H1 (cell line): ENCODE data around the gene LRRC72. TPM values are rescaled to one million over a fixed set of nuclear protein-coding genes. Genes with fewer than 3 reads are reported as not detected.

Source experiments
- CTCF ChIA-PET: fragments of 300-600 bp; sonication (Branson Sonifier 250); formaldehyde crosslinking; loops from one replicate; lab custom pipeline; 2021; ENCODE audit not compliant: partially characterized antibody; lab: Charles Lee
- POLR2A ChIA-PET: fragments of 300-600 bp; sonication (Branson Sonifier 250); formaldehyde crosslinking; loops from one replicate; lab custom pipeline; 2021; ENCODE audit warnings: inconsistent platforms; ENCODE audit not compliant: partially characterized antibody; lab: Charles Lee
- DNase-seq, 2 experiments: peaks; one replicate each; pipeline versions ENCODE4 v3.0.0 to v3.0.0-alpha.2; 2010 to 2022; ENCODE audit warnings: low spot score in 2 of 2, low read depth in 1 of 2, mixed read lengths in 1 of 2
- FAIRE-seq: peaks from 2 replicates; lab custom pipeline; 2011; peaks lifted over from hg19 to GRCh38; lab: Jason Lieb, UNC
- H2AFZ ChIP-seq: 2 replicates; pipeline ENCODE4 v1.8.1; 2012; ENCODE audit warnings: low read length, inconsistent platforms
- H2AK5ac ChIP-seq: 2 replicates; pipeline ENCODE4 v1.6.1; 2013; ENCODE audit warnings: low read depth, low read length
- H2BK120ac ChIP-seq: replicated peaks from 2 replicates; pipeline ENCODE3; 2013; ENCODE audit warnings: low read depth, low read length, inconsistent platforms
- H2BK12ac ChIP-seq: 2 replicates; pipeline ENCODE4 v1.6.1; 2013; ENCODE audit warnings: low read depth, low read length
- H2BK15ac ChIP-seq: 2 replicates; pipeline ENCODE4 v1.6.1; 2013; ENCODE audit warnings: low read length
- H2BK20ac ChIP-seq: 2 replicates; pipeline ENCODE4 v1.6.1; 2013; ENCODE audit warnings: low read length
- H2BK5ac ChIP-seq: 2 replicates; pipeline ENCODE4 v1.6.1; 2013; ENCODE audit warnings: low read depth, low read length
- H3K14ac ChIP-seq: 2 replicates; pipeline ENCODE4 v1.6.1; 2013; ENCODE audit warnings: inconsistent platforms; ENCODE audit not compliant: insufficient read length
- H3K18ac ChIP-seq: 2 replicates; pipeline ENCODE4 v1.6.1; 2013; ENCODE audit warnings: low read length; ENCODE audit errors: extremely low read depth
- H3K23ac ChIP-seq: 2 replicates; pipeline ENCODE4 v1.6.1; 2013; ENCODE audit warnings: inconsistent platforms; ENCODE audit not compliant: insufficient read length
- H3K23me2 ChIP-seq: 2 replicates; pipeline ENCODE4 v1.6.1; 2013; ENCODE audit warnings: low read depth, low read length
- H3K27ac ChIP-seq: 2 replicates; pipeline ENCODE4 v1.6.1; 2011; ENCODE audit warnings: low read depth, low read length, inconsistent platforms
- H3K27me3 ChIP-seq, 4 experiments: replicated peaks in 1 of 4; 1 replicate in 1 of 4; 2 replicates in 3 of 4; pipeline versions ENCODE4 v1.6.1 to v1.8.1; 2011 to 2013; ENCODE audit warnings: low read length in 3 of 4, mild to moderate bottlenecking in 3 of 4, inconsistent platforms in 2 of 4, mixed read lengths in 2 of 4, moderate library complexity in 1 of 4; ENCODE audit not compliant: control insufficient read depth in 3 of 4, insufficient read depth in 3 of 4; ENCODE audit errors: extremely low read depth in 1 of 4
- H3K36me3 ChIP-seq, 4 experiments: 2 replicates each; pipeline versions ENCODE4 v1.6.1 to v1.8.1; 2011 to 2013; ENCODE audit warnings: mild to moderate bottlenecking in 4 of 4, low read length in 3 of 4, moderate library complexity in 2 of 4, control low read depth in 1 of 4, inconsistent platforms in 1 of 4; ENCODE audit not compliant: insufficient read depth in 4 of 4, control insufficient read depth in 2 of 4
- H3K4ac ChIP-seq: replicated peaks from 2 replicates; pipeline ENCODE3; 2013; ENCODE audit warnings: low read length, low read depth, mixed read lengths, inconsistent platforms; ENCODE audit not compliant: insufficient read length
- H3K4me1 ChIP-seq, 4 experiments: replicated peaks in 1 of 4; 1 replicate in 1 of 4; 2 replicates in 3 of 4; pipeline versions ENCODE4 v1.6.1 to v1.8.1; 2011 to 2013; ENCODE audit warnings: low read length in 3 of 4, inconsistent platforms in 2 of 4, mixed read lengths in 1 of 4; ENCODE audit not compliant: insufficient read depth in 4 of 4, control insufficient read depth in 3 of 4
- H3K4me2 ChIP-seq, 2 experiments: 2 replicates each; pipeline versions ENCODE4 v1.6.1 to v1.8.1; 2011 to 2013; ENCODE audit warnings: low read depth in 2 of 2, low read length in 2 of 2, control low read depth in 1 of 2, inconsistent platforms in 1 of 2, mild to moderate bottlenecking in 1 of 2; ENCODE audit not compliant: insufficient read depth in 1 of 2
- H3K4me3 ChIP-seq, 4 experiments: fragments of 200-600, 300-600 bp in 1 of 4; sonication (generic), shearing (Covaris generic), sonication (Bioruptor Twin) in 1 of 4; 2 replicates each; pipeline versions ENCODE4 v1.5.1 to v1.8.1; 2011 to 2016; ENCODE audit warnings: low read length in 4 of 4, low read depth in 3 of 4, control low read depth in 2 of 4, inconsistent platforms in 2 of 4, mild to moderate bottlenecking in 2 of 4, mixed read lengths in 1 of 4, moderate library complexity in 1 of 4; ENCODE audit not compliant: insufficient read depth in 2 of 4; ENCODE audit errors: extremely low read depth in 1 of 4
- H3K56ac ChIP-seq: replicated peaks from 2 replicates; pipeline ENCODE3; 2013; ENCODE audit warnings: low read depth, mild to moderate bottlenecking, mixed read lengths, low read length, inconsistent platforms; ENCODE audit not compliant: insufficient read length
- H3K79me1 ChIP-seq: 2 replicates; pipeline ENCODE4 v1.6.1; 2013; ENCODE audit warnings: low read depth, low read length, control low read depth
- H3K79me2 ChIP-seq, 2 experiments: 2 replicates each; pipeline versions ENCODE4 v1.6.1 to v1.8.1; 2012 to 2013; ENCODE audit warnings: low read length in 2 of 2, mild to moderate bottlenecking in 2 of 2, inconsistent platforms in 1 of 2; ENCODE audit not compliant: insufficient read depth in 2 of 2, control insufficient read depth in 1 of 2
- H3K9ac ChIP-seq, 4 experiments: replicated peaks in 1 of 4; 1 replicate in 1 of 4; 2 replicates in 3 of 4; pipeline versions ENCODE4 v1.6.1 to v1.8.1; 2011 to 2013; ENCODE audit warnings: low read depth in 3 of 4, low read length in 3 of 4, control low read depth in 2 of 4, mild to moderate bottlenecking in 2 of 4, moderate library complexity in 2 of 4, inconsistent platforms in 1 of 4; ENCODE audit errors: extremely low read depth in 1 of 4
- H3K9me3 ChIP-seq, 2 experiments: 2 replicates each; pipeline versions ENCODE4 v1.6.1 to v1.8.1; 2012 to 2013; ENCODE audit warnings: mild to moderate bottlenecking in 2 of 2, moderate library complexity in 2 of 2, control low read depth in 1 of 2, inconsistent platforms in 1 of 2, low read depth in 1 of 2, low read length in 1 of 2, mixed read lengths in 1 of 2; ENCODE audit not compliant: insufficient read depth in 2 of 2
- H4K20me1 ChIP-seq, 2 experiments: replicated peaks in 1 of 2; 2 replicates each; pipeline versions ENCODE3 to v1.8.1; 2011 to 2013; ENCODE audit warnings: inconsistent platforms in 2 of 2, low read length in 2 of 2, mild to moderate bottlenecking in 1 of 2; ENCODE audit not compliant: insufficient read depth in 2 of 2, control insufficient read depth in 1 of 2
- H4K5ac ChIP-seq: 2 replicates; pipeline ENCODE4 v1.6.1; 2013; ENCODE audit warnings: low read length, low read depth, mixed read lengths, inconsistent platforms; ENCODE audit not compliant: insufficient read length
- H4K8ac ChIP-seq: 2 replicates; pipeline ENCODE4 v1.8.0; 2013; ENCODE audit warnings: mild to moderate bottlenecking, moderate library complexity, low read length, inconsistent platforms; ENCODE audit not compliant: insufficient read depth; ENCODE audit errors: extremely low read depth
- H4K91ac ChIP-seq: replicated peaks from 2 replicates; pipeline ENCODE3; 2013; ENCODE audit warnings: low read length, mixed read lengths, inconsistent platforms; ENCODE audit not compliant: insufficient read length
- GABPA ChIP-seq: IDR thresholded peaks from 2 replicates; pipeline ENCODE4 v1.6.1; 2011; ENCODE audit warnings: mild to moderate bottlenecking, low read length, moderate library complexity, borderline replicate concordance; ENCODE audit not compliant: insufficient read depth
- ZNF274 ChIP-seq: IDR thresholded peaks from 2 replicates; pipeline ENCODE4 v1.7.0; 2012; ENCODE audit warnings: low read length, borderline replicate concordance; ENCODE audit errors: extremely low read depth
- polyA plus RNA-seq, 7 experiments: library from polyadenylated mRNA; depleted of rRNA in 3 of 7; stranded (reverse) in 5 of 7; unstranded in 2 of 7; fragments of >200 nt in 5 of 7; fragments of 200-250 nt in 2 of 7; gene quantifications; 1 replicate in 5 of 7; 2 replicates in 1 of 7; 4 replicates in 1 of 7; pipeline versions ENCODE4 v1.2.1 to v1.2.3, GENCODE V29; 2011 to 2013; ENCODE audit warnings: missing spikeins in 2 of 7, mixed read lengths in 2 of 7
- total RNA-seq: library from RNA; stranded (reverse); fragmentation: NEBNext Ultra II Directional; extraction: Animal tissue kit (Norgen Biotek cat#: 25700); gene quantifications from 2 replicates; pipeline ENCODE4 v1.2.1, GENCODE V29; 2021

The LRRC72 gene
- total and polyA plus RNA-seq, 2 of the 8 experiments (the other 6 are each of a cell fraction or from before 2014, with no cell fraction given) = not detected

DNA sequence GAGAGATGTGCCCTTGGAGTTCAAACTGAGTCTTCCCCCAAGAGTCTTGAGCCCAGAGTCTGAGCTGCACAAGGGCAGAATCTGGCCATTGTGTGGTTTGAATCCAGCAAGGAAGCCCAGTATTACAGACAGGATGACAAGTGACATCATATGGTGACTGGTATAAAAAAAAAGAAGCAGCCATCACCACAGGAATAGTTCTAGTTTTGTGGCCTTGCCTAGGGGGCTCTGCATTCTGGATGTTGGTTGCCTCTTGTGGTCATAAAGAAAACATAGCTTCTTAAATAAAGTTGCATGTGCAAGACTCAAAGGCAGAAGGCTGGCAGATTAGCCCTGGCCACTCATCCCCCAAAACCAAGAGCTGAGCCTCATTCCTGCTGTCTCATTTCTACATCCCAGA is 16.8 kb upstream of the LRRC72 start:
- Histone ChIP-seq H3K23ac (no peak overlapping the region), H3K4me1 (no peaks in the 10 kb centered on the region; a peak in 1 of 7 replicates), H4K20me1 (no peaks in the 10 kb centered on the region), H2BK5ac (no peak overlapping the region), H3K79me2 (no peaks in the 10 kb centered on the region), H3K14ac (no peak overlapping the region), H3K27ac (no peak overlapping the region; the same call in 1 of the 2 replicates), H3K4me3 (no peak overlapping the region), H4K91ac (no peak overlapping the region), H3K4ac (no peak overlapping the region), H4K5ac (no peak overlapping the region), H2BK15ac (no peak overlapping the region), H3K23me2 (no peaks in the 10 kb centered on the region), H3K18ac (no peak overlapping the region), H3K36me3 (no peaks in the 10 kb centered on the region), H3K4me2 (no peak overlapping the region), H2BK20ac (no peak overlapping the region), H3K27me3 (no peaks in the 10 kb centered on the region), H2BK120ac (no peak overlapping the region), H2BK12ac (no peak overlapping the region), H3K56ac (no peak overlapping the region), H3K9me3 (no peaks in the 10 kb centered on the region), H2AK5ac (no peak overlapping the region), H4K8ac (no peak overlapping the region), H2AFZ (no peak overlapping the region; the same call in 1 of the 2 replicates), H3K79me1 (no peaks in the 10 kb centered on the region), H3K9ac (no peak overlapping the region)
- DNase-seq (no peak), FAIRE-seq (no peak)
- CTCF ChIA-PET = interaction anchor here (0.7 to 1.2 kb wide), 5 partner anchors 12 to 292 kb away, joined by 3 to 9 read pairs (median 4); no protein-coding TSS in a partner anchor
- TF ChIP-seq ZNF274 (no peak), GABPA (no peak)
- POLR2A ChIA-PET = no interaction called here
